GDM1 (cell line): Measurements from ENCODE around the gene GPC4.
"Not testable (repeated sequence)": the region's sequence is repeated elsewhere in the genome, so short reads cannot be mapped to it uniquely, and the experiment has no call there.

ENCODE experiments used
- DNase-seq: peaks from one replicate; lab custom pipeline; 2025; lab: John Stamatoyannopoulos, UW

GPC4 gene

GRCh38 chrX:133305348-133305747, 109.9 kb downstream of the GPC4 start:
- no peak for DNase-seq

DNA sequence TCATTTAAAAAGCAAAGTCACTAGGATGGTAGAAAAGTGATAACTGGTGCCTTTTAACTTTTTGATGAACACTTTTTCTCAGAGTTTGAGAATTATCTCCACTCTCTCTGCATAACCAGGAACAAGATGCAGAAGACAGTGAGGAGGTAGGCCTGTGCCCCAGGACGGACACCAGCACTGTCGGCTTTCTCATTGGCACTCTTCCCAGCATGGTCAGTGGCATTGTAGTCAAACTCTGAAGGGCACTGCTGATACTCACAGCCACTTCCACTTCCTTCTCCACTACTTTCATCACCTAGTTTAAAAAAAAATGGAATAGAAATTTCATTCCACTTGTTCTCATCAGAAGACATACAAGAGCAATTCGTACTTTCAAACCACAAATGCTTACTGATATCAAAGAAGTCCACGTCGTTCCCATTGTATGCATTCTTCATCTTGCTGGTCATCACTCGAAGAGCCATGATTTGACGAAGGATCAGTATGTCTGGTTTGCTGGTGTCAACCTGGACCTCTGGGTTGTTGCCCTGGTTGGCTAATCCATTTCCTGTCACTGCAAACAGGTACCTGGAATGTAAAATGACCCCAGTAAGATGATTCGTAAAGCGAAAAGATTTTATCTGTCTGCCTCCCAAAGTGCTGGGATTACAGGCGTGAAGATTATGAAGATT, 112.4 kb downstream of the GPC4 start:
- DNase-seq = no peak

DNA sequence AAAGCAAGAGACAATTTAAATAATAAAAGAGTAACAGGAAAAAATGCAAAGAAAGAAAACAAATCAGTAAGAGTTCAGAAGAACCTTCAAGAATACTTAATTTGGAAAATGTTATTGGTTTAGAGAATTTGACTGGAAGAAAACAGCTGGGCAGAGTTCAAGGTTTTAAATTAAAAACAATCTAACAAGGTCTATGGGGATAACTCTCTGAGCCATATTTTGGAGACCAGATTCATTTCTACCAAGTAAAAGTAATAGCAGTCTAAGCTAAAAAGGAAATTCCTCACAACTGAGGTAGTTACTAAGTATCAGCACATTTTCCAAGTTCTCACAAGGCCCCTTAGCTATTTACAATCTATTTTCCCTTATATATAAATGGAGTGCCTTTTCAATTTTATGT, 114.7 kb downstream of the GPC4 start:
- no peak for DNase-seq

DNA sequence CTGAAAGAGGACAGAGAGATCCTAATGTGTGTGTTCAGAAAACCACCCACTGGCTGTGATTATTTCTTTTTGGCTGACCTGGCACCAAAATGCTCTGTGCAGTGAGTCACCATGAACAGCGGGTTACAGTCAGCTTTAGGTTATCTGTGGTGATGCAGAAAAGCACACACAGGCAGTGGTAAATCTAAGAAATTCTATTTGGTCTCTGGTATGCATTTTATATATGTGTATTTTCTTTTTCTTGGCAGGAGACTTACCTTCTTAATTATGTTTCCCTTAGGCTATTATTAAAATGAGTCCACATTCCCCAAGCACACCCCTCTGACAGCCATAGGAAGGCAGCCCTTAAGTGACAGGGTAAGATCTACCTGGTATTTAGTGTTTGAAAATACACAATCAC, 118.0 kb downstream of the GPC4 start:
- DNase-seq = no peak

DNA sequence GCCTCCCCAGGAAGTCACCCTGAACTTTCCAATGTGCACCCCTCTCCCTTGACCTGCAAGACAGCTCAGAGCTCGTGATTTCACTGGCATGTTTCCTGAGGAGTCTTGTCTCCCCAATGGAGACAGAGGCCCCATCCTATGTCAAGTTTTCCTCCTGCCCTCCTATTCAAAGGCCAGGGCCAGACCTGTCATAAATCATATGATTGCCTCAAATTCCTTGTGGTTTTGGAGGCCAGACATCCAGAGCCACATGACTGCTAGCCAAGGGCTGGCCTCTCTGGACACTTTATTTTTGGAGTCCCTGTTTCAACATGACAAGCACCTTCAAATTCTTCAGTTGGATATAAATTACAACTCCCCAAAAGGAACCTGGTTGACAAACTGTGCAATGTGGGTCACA, 121.2 kb downstream of the GPC4 start:
- no peak for DNase-seq

GRCh38 chrX:133290076-133290475, 125.2 kb downstream of the GPC4 start:
- no peak for DNase-seq

- DNase-seq = no peak
Measured at GRCh38 chrX:133287860-133288259, 127.4 kb downstream of the GPC4 start.

- no peak for DNase-seq
Measured at GRCh38 chrX:133285341-133285740, 129.9 kb downstream of the GPC4 start.

- DNase-seq = not testable (repeated sequence)
Measured at GRCh38 chrX:133279112-133279730, 136.1 kb downstream of the GPC4 start.

GRCh38 chrX:133273180-133273579, 142.1 kb downstream of the GPC4 start:
- DNase-seq = no peak

DNA sequence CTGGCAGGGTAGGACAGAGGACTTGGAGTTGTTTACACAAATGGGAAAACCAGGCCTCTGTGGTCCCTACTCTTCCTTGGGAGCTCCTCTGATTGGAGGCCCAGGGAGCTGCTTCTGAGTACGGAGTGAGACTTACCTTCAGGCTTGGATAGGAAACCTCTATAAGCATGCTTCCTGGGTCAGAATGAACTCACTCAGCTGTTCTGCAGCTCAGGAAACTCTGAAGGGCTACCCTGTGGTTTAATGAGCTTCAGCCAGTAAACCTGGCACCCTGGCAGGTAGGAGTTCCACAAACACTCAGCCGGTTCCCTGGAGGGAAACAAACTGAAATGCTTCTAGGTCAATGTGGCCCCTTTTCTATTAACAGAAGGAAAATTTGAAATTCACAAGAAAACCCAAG, 146.1 kb downstream of the GPC4 start:
- DNase-seq = no peak

DNA sequence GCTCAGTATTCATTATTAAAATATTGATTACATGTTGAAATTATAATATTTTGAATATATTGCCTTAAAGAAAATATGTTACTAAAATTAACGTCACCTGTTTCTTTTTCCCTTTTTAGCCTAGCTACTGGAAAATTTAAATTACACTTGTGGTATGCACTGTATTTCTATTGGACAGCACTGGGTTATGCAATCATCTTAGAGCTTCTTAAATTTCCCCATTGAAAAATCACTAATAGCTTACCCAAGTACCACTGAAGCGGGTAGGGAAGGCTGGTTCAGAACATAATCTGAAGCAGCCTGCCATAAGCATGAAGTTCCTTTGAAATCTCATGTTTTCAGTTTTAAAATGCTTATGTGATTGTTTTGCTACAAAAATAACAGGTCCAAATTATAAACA, 147.7 kb downstream of the GPC4 start:
- no peak for DNase-seq

- no peak for DNase-seq
Measured at GRCh38 chrX:133265331-133265730, 150.0 kb downstream of the GPC4 start.

- DNase-seq = no peak
Measured at GRCh38 chrX:133258481-133258880, 156.8 kb downstream of the GPC4 start.

DNA sequence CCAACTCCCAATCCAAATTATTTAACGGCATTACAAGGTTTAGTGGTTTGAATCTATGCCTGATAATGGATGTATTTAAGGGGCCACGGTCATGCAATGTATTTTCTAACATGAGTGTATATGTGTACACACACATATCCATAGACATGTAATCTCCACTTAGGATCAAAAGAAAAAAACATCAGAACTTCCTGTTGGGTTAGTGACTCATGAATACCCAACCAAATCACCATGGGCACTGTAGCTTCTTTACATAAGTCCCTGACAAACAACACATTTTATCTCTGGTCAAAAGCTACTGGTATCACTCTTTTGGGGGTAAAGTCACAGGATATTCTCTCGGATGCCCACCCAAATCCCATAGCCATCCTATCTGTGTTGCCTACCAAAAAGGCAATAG, 160.6 kb downstream of the GPC4 start:
- no peak for DNase-seq

DNA sequence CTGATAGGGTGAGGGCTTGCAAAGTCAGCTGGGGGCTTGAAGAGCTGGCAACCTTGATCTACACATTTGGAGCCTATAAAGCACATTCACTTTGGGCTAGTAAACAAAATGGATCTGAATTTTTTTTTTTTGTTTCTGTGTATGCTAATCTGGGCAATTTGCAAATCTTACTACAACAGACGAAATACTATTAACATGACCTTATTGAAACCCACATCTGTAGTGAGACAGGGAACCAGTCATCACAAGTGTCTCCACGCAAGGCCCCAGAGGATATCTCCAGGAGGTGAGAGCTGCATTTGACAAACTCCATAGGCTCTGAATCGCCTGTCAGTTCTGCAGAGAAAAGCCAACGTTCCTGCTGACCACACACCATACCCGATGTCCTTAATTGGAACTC, 164.1 kb downstream of the GPC4 start:
- no peak for DNase-seq

DNA sequence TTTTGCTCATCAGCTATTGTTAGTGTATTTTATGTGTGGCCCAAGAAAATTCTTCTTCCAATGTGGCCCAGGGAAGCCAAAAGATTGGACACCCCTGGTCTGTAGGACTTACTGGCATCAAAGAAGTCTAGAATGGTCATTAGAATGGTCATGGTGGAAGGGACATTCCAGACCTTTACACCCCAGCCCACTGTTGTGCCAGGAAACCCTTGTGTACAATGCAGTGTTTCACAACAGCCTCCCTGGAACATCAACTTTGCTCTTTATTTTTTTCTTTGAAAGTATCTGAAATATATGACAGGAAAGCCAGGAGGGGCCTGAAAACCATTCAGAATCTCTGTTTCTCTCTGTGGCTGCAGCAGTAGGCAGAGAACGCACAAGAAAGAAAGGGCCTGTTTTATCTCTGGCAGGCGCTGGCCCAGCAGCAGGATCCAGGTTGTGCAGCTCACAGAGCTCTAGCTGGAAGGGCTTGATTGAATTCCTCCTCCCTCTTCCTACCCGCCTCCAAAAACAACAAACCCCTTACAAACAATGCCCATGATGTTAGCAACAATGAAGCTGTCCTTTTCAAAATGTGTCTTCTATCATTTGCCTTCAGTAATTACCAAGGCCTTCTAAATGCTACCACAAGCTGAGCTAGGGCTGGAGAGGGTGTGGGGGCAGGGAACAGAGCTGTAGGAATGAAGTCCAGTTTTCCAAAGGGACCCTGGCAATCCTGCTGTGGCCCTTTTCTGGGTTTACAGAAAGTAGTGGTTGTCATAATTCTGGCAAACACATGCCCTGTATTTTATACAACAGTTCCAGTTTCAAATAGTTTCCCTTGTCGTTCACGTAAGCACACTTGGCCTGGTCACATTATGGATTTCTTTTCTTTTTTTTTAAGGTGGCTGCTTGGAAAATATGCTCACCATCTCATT, 164.8 kb downstream of the GPC4 start:
- no peak for DNase-seq
